HUES6 (cell line): ENCODE measurements around the gene AKTIP.

Experiments
- H3K27ac ChIP-seq: 2 replicates; pipeline ENCODE4 v1.7.0; 2013; ENCODE audit warnings: low read depth, mild to moderate bottlenecking, low read length, inconsistent platforms
- H3K27me3 ChIP-seq: 2 replicates; pipeline ENCODE4 v1.6.1; 2013; ENCODE audit warnings: low read length; ENCODE audit not compliant: control insufficient read depth, insufficient read depth
- H3K36me3 ChIP-seq: 2 replicates; pipeline ENCODE4 v1.6.1; 2013; ENCODE audit warnings: low read length; ENCODE audit not compliant: control insufficient read depth, insufficient read depth
- H3K4me1 ChIP-seq: 2 replicates; pipeline ENCODE4 v1.6.1; 2013; ENCODE audit warnings: low read length; ENCODE audit not compliant: control insufficient read depth, insufficient read depth
- H3K4me3 ChIP-seq: 2 replicates; pipeline ENCODE4 v1.5.1; 2013; ENCODE audit warnings: low read depth, low read length
- H3K9ac ChIP-seq: one replicate; pipeline ENCODE4 v1.6.1; 2013; ENCODE audit warnings: mild to moderate bottlenecking, low read length
- H3K9me3 ChIP-seq: 2 replicates; pipeline ENCODE4 v1.6.1; 2013; ENCODE audit warnings: low read depth, low read length; ENCODE audit not compliant: control insufficient read depth, insufficient read depth

AKTIP gene

GRCh38 chr16:53478965-53479364 is 24.0 kb downstream of the AKTIP start:
- Histone ChIP-seq H3K36me3 (peaks cover 64% of the 10 kb centered on the region), H3K9ac (no peak overlapping the region), H3K27me3 (no peaks in the 10 kb centered on the region), H3K4me1 (no peaks in the 10 kb centered on the region), H3K9me3 (no peaks in the 10 kb centered on the region), H3K27ac (no peak overlapping the region), H3K4me3 (no peak overlapping the region)

- Histone ChIP-seq H3K4me3 (no peak overlapping the region), H3K9ac (no peak overlapping the region), H3K9me3 (no peaks in the 10 kb centered on the region), H3K36me3 (peaks cover 55% of the 10 kb centered on the region), H3K27me3 (no peaks in the 10 kb centered on the region), H3K4me1 (no peaks in the 10 kb centered on the region), H3K27ac (no peak overlapping the region)
These were observed 26.1 kb downstream of the AKTIP start for GRCh38 chr16:53476867-53477266.

- H3K4me3 ChIP-seq, result no peak overlapping the region
These were observed 37.3 kb downstream of the AKTIP start for GRCh38 chr16:53465606-53466280.

GRCh38 chr16:53458635-53459034 is 44.4 kb downstream of the AKTIP start:
- Histone ChIP-seq H3K36me3 (peaks cover 77% of the 10 kb centered on the region), H3K4me3 (no peak overlapping the region), H3K27ac (no peak overlapping the region)

More at GRCh38 chr16:53465606-53466280, 37.3 kb downstream of the AKTIP start:
- no peak overlapping the region for H3K27ac ChIP-seq
- no peaks in the 10 kb centered on the region for H3K4me1 ChIP-seq
- H3K9me3 ChIP-seq, result no peaks in the 10 kb centered on the region
- no peak overlapping the region for H3K9ac ChIP-seq
- H3K36me3 ChIP-seq, result peaks cover 67% of the 10 kb centered on the region
- H3K27me3 ChIP-seq, result no peaks in the 10 kb centered on the region

GRCh38 chr16:53457670-53458069 is 45.3 kb downstream of the AKTIP start:
- no peak overlapping the region for H3K9ac ChIP-seq
- no peak overlapping the region for H3K27ac ChIP-seq
- H3K4me1 ChIP-seq, result no peaks in the 10 kb centered on the region
- no peaks in the 10 kb centered on the region for H3K27me3 ChIP-seq
- H3K4me3 ChIP-seq, result no peak overlapping the region
- H3K9me3 ChIP-seq, result no peaks in the 10 kb centered on the region
- peaks cover 74% of the 10 kb centered on the region for H3K36me3 ChIP-seq

More at GRCh38 chr16:53458635-53459034, 44.4 kb downstream of the AKTIP start:
- no peaks in the 10 kb centered on the region for H3K9me3 ChIP-seq
- no peak overlapping the region for H3K9ac ChIP-seq
- H3K27me3 ChIP-seq, result no peaks in the 10 kb centered on the region
- no peaks in the 10 kb centered on the region for H3K4me1 ChIP-seq

GRCh38 chr16:53456625-53457024 is 46.4 kb downstream of the AKTIP start:
- H3K27ac ChIP-seq, result no peak overlapping the region
- H3K9me3 ChIP-seq, result no peaks in the 10 kb centered on the region
- peaks cover 72% of the 10 kb centered on the region for H3K36me3 ChIP-seq
- no peaks in the 10 kb centered on the region for H3K27me3 ChIP-seq
- no peak overlapping the region for H3K4me3 ChIP-seq
- H3K4me1 ChIP-seq, result no peaks in the 10 kb centered on the region
- no peak overlapping the region for H3K9ac ChIP-seq

- peaks cover 59% of the 10 kb centered on the region for H3K36me3 ChIP-seq
- no peaks in the 10 kb centered on the region for H3K27me3 ChIP-seq
- no peaks in the 10 kb centered on the region for H3K4me1 ChIP-seq
- H3K9ac ChIP-seq, result no peak overlapping the region
- H3K9me3 ChIP-seq, result no peaks in the 10 kb centered on the region
- no peak overlapping the region for H3K27ac ChIP-seq
- H3K4me3 ChIP-seq, result no peak overlapping the region
These were observed 49.1 kb downstream of the AKTIP start for GRCh38 chr16:53453928-53454327.

GRCh38 chr16:53449816-53450517 is 53.0 kb downstream of the AKTIP start:
- Histone ChIP-seq H3K4me1 (no peaks in the 10 kb centered on the region), H3K4me3 (no peak overlapping the region), H3K27me3 (no peaks in the 10 kb centered on the region), H3K9me3 (no peaks in the 10 kb centered on the region), H3K27ac (no peak overlapping the region), H3K9ac (no peak overlapping the region), H3K36me3 (peaks cover 45% of the 10 kb centered on the region)

- Histone ChIP-seq H3K27ac (no peak overlapping the region), H3K4me1 (no peaks in the 10 kb centered on the region), H3K4me3 (no peak overlapping the region), H3K9ac (no peak overlapping the region), H3K9me3 (no peaks in the 10 kb centered on the region), H3K27me3 (no peaks in the 10 kb centered on the region), H3K36me3 (peaks cover 35% of the 10 kb centered on the region)
These were observed 56.9 kb downstream of the AKTIP start for GRCh38 chr16:53446090-53446489.

- peaks cover 36% of the 10 kb centered on the region for H3K36me3 ChIP-seq
- H3K27ac ChIP-seq, result no peak overlapping the region
These were observed 57.5 kb downstream of the AKTIP start for GRCh38 chr16:53445534-53445933.

More at GRCh38 chr16:53445534-53445933, 57.5 kb downstream of the AKTIP start:
- no peaks in the 10 kb centered on the region for H3K9me3 ChIP-seq
- no peak overlapping the region for H3K9ac ChIP-seq
- H3K27me3 ChIP-seq, result no peaks in the 10 kb centered on the region
- no peaks in the 10 kb centered on the region for H3K4me1 ChIP-seq
- no peak overlapping the region for H3K4me3 ChIP-seq
